Neural cell (in vitro differentiated cells): ENCODE measurements around the gene ZNF775.

Experiments used
- CTCF ChIP-seq: fragments of 450-650 bp; IDR thresholded peaks from 2 replicates; pipeline ENCODE4 v1.5.1; 2014; ENCODE audit warnings: antibody characterized with exemption, mild to moderate bottlenecking, moderate library complexity; ENCODE audit not compliant: poor library complexity, severe bottlenecking
- EP300 ChIP-seq: fragments of 450-650 bp; conservative IDR thresholded peaks from 2 replicates; pipeline ENCODE4 v1.6.1; 2014; ENCODE audit warnings: antibody characterized with exemption, mild to moderate bottlenecking, moderate library complexity; ENCODE audit not compliant: poor library complexity, severe bottlenecking
- EZH2 ChIP-seq: fragments of 200-600, 300-800 bp; shearing (Covaris generic), sonication (generic); IDR thresholded peaks from 2 replicates; pipeline ENCODE4 v1.6.1; 2014; ENCODE audit warnings: antibody characterized with exemption, low read length, borderline replicate concordance, mild to moderate bottlenecking; ENCODE audit not compliant: insufficient read depth, poor library complexity, severe bottlenecking
- MXI1 ChIP-seq: fragments of 450-650 bp; conservative IDR thresholded peaks from 2 replicates; pipeline ENCODE4 v1.6.1; 2014; ENCODE audit warnings: antibody characterized with exemption, mild to moderate bottlenecking; ENCODE audit not compliant: poor library complexity, severe bottlenecking
- POLR2AphosphoS5 ChIP-seq: IDR thresholded peaks from 2 replicates; pipeline ENCODE4 v1.6.1; 2012
- RAD21 ChIP-seq: fragments of 450-650 bp; conservative IDR thresholded peaks from 2 replicates; pipeline ENCODE4 v1.6.1; 2014; ENCODE audit warnings: antibody characterized with exemption, mild to moderate bottlenecking, moderate library complexity
- REST ChIP-seq: IDR thresholded peaks from 2 replicates; pipeline ENCODE4 v1.6.1; 2012; ENCODE audit warnings: borderline replicate concordance
- SMC3 ChIP-seq: fragments of 450-650 bp; conservative IDR thresholded peaks from 2 replicates; pipeline ENCODE4 v1.6.1; 2014; ENCODE audit warnings: antibody characterized with exemption, mild to moderate bottlenecking, moderate library complexity; ENCODE audit not compliant: poor library complexity
- TAF1 ChIP-seq: IDR thresholded peaks from 2 replicates; pipeline ENCODE4 v1.6.1; 2012; ENCODE audit warnings: low read depth

GRCh38 chr7:150383710-150384397 lies 4.7 kb downstream of the ZNF775 start:
- peak; percentile 55 for TF ChIP-seq EP300
- peak; percentile 21 for TF ChIP-seq CTCF
- TF ChIP-seq EZH2: no peak
- no peak for TF ChIP-seq SMC3
- no peak for TF ChIP-seq TAF1
- TF ChIP-seq REST: no peak
- no peak for TF ChIP-seq RAD21
- TF ChIP-seq POLR2AphosphoS5: no peak
- TF ChIP-seq MXI1: peak; percentile 9
